ENCODE data around the gene OR4C16.

OR4C16 gene

GRCh38 chr11:55571828-55572227 is at the start of gene OR4C16:
Gene OR4C16 (plus strand): TSS chr11:55572128. CDS start chr11:55572128, 0 bp downstream.
- peaks cover 0 to 5% of the 10 kb centered on the region in 2 donors for H3K9me3 ChIP-seq (ENCODE audit: control insufficient read depth in 1 of 2, low read length in 2 of 2)
- H3K4me3 ChIP-seq (ENCODE audit: low read depth in 1 of 2, low read length in 2 of 2), result no peak within 1 kb of the TSS
- no peaks in the 10 kb centered on the region for H3K36me3 ChIP-seq (ENCODE audit: control insufficient read depth in 1 of 2, insufficient read depth in 2 of 2, low read length in 2 of 2)
- no peaks in the 10 kb centered on the region for H3K27me3 ChIP-seq (ENCODE audit: low read depth, low read length)
- H3K4me1 ChIP-seq (ENCODE audit: control insufficient read depth in 1 of 2, insufficient read depth in 2 of 2, low read length in 2 of 2), result no peaks in the 10 kb centered on the region
- no peak within 1 kb of the TSS for H3K27ac ChIP-seq (ENCODE audit: low read length)

GRCh38 chr11:55554169-55554568 is 17.8 kb upstream of the OR4C16 start, which contains the start of gene OR4C15:
Gene OR4C15 (plus strand): TSS chr11:55554469. CDS start chr11:55554469, 0 bp downstream.
- Histone ChIP-seq H3K4me3 (ENCODE audit: low read depth in 1 of 2, low read length in 2 of 2) (no peak within 1 kb of the TSS), H3K36me3 (ENCODE audit: control insufficient read depth in 1 of 2, insufficient read depth in 2 of 2, low read length in 2 of 2) (no peaks in the 10 kb centered on the region), H3K9me3 (ENCODE audit: control insufficient read depth in 1 of 2, low read length in 2 of 2) (peaks cover 0 to 5% of the 10 kb centered on the region in 2 donors), H3K4me1 (ENCODE audit: control insufficient read depth in 1 of 2, insufficient read depth in 2 of 2, low read length in 2 of 2) (no peaks in the 10 kb centered on the region), H3K27ac (ENCODE audit: low read length) (no peak within 1 kb of the TSS), H3K27me3 (ENCODE audit: low read depth, low read length) (no peaks in the 10 kb centered on the region)

GRCh38 chr11:55572548-55572947 is 620 bp downstream of the OR4C16 start:
- no peak overlapping the region for H3K27ac ChIP-seq (ENCODE audit: low read length)
- H3K27me3 ChIP-seq (ENCODE audit: low read depth, low read length), result no peaks in the 10 kb centered on the region
- H3K9me3 ChIP-seq (ENCODE audit: control insufficient read depth in 1 of 2, low read length in 2 of 2), result peaks cover 0 to 11% of the 10 kb centered on the region in 2 donors
- no peaks in the 10 kb centered on the region for H3K36me3 ChIP-seq (ENCODE audit: control insufficient read depth in 1 of 2, insufficient read depth in 2 of 2, low read length in 2 of 2)
- no peaks in the 10 kb centered on the region for H3K4me1 ChIP-seq (ENCODE audit: control insufficient read depth in 1 of 2, insufficient read depth in 2 of 2, low read length in 2 of 2)
- no peak overlapping the region for H3K4me3 ChIP-seq (ENCODE audit: low read depth in 1 of 2, low read length in 2 of 2)

- Histone ChIP-seq H3K27ac (ENCODE audit: low read length) (no peak within 1 kb of the TSS), H3K4me3 (ENCODE audit: low read depth in 1 of 2, low read length in 2 of 2) (no peak within 1 kb of the TSS), H3K27me3 (ENCODE audit: low read depth, low read length) (no peaks in the 10 kb centered on the region), H3K4me1 (ENCODE audit: control insufficient read depth in 1 of 2, insufficient read depth in 2 of 2, low read length in 2 of 2) (no peaks in the 10 kb centered on the region), H3K9me3 (ENCODE audit: control insufficient read depth in 1 of 2, low read length in 2 of 2) (no peaks in the 10 kb centered on the region), H3K36me3 (ENCODE audit: control insufficient read depth in 1 of 2, insufficient read depth in 2 of 2, low read length in 2 of 2) (no peaks in the 10 kb centered on the region)
These were observed 35.6 kb downstream of the OR4C16 start, which contains the start of gene OR4C11 for GRCh38 chr11:55607545-55607944. Gene OR4C11 (minus strand): TSS chr11:55607645. CDS start chr11:55604373, 3,272 bp downstream.
